ENCODE data around the gene LRRC8E.
"Not testable (repeated sequence)": the region's sequence is repeated elsewhere in the genome, so short reads cannot be mapped to it uniquely, and the experiment has no call there.

The LRRC8E gene

DNA sequence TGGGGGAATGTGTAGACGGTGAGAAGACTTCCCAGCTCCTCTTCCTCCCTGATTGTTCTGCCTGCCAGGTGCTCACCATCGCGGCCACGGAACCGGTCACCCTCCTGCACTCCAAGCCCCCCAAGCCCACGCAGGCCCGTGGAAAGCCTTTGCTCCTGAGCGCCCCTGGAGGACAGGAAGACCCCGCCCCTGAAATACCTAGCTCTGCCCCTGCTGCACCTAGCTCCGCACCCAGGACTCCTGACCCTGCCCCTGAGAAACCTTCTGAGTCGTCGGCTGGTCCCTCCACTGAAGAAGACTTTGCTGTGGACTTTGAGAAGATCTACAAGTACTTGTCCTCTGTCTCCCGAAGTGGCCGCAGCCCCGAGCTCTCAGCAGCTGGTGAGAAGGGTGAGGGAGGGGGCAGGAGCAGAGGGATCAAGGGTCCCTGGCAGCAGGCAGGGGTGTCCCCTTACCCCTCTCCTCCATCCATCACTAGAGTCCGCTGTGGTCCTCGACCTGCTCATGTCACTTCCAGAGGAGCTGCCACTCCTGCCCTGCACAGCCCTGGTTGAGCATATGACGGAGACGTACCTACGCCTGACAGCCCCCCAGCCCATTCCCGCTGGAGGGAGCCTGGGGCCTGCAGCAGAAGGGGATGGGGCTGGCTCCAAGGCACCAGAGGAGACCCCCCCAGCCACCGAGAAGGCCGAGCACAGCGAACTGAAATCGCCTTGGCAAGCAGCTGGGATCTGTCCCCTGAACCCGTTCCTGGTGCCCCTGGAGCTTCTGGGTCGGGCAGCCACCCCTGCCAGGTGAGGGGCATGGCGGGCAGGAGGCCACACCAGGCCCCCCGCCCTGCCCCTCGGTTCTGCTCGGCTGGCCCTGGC lies 33.9 kb downstream of the LRRC8E start:
- no peak for FAIRE-seq

DNA sequence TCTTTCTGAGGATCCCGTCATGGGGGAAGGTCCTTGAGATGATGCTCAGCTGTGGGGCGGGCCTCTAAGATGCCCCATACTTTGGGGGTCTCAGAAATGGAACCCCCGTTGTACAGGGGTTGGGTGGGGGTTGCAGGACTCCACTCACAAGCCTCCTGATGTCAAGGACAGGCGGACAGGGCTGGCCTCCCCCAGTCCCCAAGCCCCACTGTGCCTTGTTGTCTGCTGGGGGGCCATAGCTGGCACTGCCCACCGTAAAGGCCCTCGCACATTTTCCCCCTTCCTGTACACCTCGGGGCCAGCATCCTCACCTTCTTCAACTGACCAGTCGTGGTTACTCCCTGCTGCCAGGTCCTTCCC lies 34.5 kb downstream of the LRRC8E start:
- no peak for FAIRE-seq

- no peak for FAIRE-seq
Measured at GRCh38 chr19:7923295-7924191, 35.2 kb downstream of the LRRC8E start.

GRCh38 chr19:7924241-7924640 lies 35.9 kb downstream of the LRRC8E start:
- FAIRE-seq = no peak

GRCh38 chr19:7924651-7925170 lies 36.4 kb downstream of the LRRC8E start:
- no peak for FAIRE-seq

DNA sequence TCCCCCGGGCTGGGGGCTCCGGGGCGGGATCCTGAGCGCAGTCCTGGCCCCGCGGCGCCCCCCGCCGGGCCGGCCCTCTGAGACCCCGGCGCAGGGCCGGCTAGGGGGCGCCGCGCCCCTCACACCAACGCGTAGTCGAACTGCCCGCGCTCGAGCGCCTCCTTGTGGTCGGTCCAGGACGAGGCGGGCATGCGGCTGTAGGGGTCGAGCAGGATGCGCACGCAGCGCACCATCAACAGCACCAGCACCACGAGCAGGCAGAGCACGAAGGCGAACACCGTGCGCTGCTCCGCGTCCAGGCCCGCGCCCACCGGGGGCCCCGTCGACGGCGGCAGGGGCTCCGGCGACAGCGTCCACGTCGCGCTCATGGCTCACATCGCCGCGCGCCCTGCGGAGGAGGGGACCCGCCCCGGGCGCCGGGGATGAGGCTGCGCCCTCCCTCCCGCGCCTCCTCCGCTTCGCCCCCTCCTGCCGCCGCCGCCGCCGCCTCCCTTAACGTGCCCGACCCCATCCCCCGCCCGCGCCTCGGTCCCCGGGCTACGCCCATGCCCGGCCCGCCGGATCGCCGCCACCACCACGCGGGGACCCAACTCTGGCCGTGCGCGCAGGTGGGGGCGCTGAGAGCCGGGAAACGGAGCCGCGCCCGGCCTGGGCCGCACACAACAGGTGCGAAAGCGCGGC lies 37.0 kb downstream of the LRRC8E start:
- FAIRE-seq = no peak

DNA sequence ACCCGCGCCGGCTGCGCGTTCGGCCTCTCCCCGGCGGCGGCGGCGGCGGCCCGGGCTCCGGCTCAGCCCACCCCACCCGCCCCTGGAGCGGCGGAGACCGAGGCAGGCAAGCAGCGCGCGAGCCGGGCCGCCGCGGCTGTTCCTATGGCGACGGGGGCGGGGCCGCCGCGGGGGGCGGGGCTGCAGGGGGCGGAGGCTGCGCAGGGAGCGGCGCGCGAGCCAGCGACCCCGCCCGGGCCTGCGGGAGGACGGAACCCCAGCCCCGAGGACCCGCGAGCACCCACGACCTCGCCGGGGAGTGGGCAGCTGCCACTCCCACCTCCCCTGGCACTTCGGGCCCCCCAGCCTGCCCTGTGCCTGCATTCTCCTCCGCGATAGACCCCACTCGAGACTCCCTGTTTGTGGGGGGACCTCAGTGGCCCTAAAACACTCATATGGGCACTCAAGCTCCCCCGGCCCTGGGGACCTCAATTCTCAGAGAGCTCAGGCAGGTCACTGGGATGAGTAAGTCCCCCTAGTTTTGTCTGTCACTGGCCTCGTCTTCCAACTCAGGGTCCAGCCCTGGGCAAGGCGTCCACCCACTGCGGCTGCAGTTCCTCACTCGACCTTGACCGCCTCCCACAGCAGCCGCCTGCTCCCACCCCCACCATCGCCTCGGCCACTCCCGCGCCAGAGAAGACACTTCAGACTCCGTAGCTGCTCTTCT lies 37.9 kb downstream of the LRRC8E start, which contains the start of gene CTXN1:
TSS of gene CTXN1 (minus strand) at position 115 of the 706 bp plus-strand sequence. CDS start 597 bp downstream, outside the sequence.
- FAIRE-seq = no peak

DNA sequence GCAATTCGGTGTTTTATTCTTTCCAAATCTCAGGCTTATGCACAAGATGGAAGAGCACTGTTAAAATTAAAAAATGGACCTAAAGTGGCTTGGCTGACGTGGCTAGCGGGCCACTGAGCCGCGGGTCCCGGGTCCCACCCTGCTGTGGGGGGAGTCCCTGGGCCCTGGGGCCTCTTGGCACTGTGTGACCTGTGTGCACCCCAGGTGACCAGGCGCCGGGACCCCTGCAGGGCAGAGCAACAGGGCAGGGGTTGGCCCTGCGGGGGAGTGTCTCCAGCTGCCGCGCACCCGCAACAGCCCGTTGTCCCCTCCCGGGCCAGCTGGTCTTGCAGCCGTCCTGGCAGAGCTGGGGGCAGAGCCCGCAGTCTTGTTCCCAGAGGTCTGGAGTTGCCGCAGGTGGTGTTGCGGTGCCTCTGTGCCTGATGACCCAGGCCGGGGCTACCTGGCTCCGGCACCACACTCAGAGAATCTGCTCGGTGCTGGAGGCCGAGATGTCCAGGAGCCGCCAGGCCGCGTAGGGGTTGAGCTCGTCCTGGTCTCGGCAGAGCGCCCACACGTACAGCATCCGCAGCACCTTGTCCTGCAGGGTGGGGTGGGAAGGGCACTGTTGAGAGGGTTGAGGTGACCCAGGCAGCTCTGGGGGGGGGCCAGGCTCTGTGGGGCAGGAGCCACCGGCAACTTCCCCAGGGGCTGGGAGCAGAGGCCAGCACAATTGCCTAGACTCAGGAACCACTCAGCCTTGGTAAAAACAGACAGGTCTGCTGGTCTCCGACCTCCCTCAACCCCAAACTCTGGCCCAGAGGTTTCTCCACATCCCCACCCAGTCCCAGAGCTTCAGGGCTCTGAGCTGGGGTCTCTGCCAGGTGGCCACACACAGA lies 38.7 kb downstream of the LRRC8E start:
- FAIRE-seq = no peak

DNA sequence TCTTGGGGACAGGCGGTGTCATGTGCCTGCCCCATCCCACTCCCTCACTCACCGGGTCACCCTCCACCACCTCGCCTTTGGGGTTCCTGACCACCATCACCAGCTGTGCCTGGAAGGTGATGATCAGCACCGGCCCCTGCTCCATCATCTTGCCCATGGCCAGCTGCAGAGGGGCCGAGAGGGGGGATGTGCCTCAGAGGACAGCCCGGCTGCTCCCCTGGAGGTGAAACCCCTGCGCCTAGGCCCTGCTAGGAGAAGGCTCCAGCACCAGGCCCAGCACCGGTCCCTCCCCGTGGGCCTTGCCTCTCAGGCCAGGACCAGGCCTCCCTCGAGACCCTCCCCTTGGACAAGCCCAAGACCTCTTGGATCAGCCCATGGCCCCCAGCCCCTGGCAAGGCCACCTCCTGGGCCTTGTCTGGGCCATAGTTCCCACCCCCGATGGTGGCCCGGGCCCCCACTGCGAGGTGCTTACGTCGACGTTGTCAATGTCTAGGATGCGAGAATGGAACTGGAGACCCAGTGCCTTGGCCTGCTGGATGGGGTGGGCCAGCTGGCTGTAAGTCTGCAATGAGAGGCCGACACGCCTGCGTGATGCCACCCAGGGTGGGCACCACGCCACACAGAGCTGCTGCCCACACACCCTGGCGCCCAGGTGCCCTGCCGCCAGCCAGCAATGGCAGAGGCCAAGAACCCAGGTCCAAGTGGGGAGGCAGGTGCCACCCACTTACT lies 39.5 kb downstream of the LRRC8E start:
- no peak for FAIRE-seq

DNA sequence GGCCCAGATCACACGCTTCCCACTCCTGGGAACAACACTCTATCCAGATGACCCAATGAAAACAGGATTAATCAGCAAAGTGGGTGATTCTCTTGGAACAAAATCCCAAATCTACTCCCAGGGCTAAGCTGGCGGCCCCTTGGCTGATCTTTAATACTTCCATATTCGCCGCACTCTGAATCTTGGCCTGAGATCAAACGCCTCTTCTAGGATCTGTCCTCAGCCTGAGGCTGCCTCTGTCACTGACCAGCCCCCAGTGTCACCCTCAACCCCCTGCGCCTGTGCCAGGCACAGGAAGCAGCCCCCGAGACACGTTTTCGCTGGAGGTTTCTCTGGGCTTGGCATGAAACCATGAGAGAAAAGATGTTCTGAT lies 40.0 kb downstream of the LRRC8E start:
- no peak for FAIRE-seq

DNA sequence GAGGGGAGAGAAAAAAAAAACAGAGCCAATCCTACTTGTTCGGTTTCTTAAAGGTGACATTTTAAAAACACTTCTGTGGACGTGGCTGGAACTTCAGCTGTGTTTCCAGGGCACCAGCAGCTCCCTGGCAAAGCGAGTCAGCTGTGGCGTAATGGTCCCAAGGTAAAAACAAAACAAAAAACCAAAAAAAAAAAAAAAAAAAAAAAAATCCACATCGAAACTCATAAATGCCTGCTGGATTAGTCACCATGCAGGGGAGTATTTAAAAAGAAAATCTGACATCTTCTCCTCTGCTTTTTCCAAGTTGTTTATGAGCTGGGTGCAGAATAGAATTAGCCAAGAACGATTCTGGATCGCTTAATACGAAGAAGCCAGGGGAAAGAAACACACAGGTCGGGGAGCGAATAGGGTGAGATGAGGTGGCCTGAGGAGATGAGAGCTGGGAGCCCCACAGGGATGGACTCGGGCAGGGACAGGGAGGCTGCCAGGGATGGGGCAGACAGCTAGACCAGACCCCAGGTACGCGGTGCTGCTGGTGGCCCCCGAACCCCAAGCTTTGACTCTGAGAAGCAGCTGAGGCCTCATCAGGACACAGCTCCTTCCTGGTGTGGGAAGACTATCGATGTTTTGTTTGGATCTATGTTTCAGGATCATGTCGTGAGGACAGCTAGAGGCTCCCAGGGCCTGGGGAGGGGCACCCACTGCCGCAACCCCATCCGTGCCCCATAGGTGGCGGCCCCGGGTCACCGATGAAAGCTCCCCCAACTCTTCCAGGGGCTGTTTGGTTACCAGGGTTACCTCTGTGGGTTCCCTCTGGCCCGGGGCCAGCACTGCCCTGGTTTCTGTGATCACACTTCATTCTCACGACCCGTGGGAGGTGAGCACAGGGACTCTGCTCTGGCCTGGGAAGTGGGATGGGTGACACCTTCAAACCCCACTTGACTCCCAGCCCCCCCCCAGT lies 40.7 kb downstream of the LRRC8E start:
- FAIRE-seq = no peak

GRCh38 chr19:7930030-7930429 lies 41.7 kb downstream of the LRRC8E start:
- FAIRE-seq = not testable (repeated sequence)

DNA sequence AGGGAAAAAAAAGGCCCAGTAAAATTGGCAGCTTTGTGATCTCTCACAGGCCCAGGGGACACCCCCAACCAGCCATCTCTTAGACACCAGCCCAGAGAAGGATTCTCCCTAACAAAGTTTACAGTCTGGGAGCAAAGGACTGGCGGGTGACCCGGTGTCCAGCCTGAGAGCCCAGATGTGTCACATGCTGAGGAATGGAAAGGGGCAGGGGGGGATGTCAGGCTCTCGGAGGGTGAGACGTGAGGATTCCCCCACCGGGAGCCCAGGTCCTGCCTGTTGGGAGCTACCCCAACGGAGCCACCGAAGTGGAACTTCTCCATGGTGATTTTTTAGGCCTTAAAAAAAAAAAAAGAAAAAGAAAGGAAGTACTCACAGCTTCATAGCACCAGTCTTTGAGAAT lies 42.5 kb downstream of the LRRC8E start:
- no peak for FAIRE-seq

- no peak for FAIRE-seq
Measured at GRCh38 chr19:7931221-7932061, 43.1 kb downstream of the LRRC8E start.

DNA sequence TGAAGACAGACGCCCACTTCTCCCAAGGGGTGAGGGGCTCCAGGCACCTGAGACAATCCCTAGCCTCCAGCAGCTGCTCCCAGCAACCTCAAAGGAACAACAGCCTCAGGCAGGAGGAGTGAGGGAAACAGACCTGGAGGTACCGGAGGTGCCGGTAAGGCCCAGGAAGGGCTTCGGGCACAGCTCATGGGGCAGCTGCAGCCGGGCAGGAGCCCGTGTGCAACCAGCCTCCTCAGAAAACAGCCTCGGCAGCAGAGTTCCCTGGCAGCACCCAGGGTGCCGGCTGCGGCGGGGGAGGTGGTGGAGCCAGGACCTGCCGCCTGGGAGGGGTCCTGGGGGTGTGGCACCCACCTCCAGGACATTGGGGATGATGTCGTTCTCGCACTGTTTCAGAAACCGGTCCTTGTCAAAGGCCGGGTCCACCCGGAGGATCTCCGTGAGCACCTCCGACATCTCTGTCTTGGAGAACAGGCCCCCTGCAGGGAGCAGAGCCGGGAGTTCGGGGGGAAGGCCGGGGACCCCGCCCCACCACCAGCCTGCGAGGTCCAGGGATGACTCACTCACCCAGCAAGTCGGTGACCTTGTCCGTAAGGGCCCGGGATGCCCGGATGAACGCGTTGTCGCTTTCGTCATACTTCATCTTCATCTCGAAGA lies 44.1 kb downstream of the LRRC8E start:
- no peak for FAIRE-seq

DNA sequence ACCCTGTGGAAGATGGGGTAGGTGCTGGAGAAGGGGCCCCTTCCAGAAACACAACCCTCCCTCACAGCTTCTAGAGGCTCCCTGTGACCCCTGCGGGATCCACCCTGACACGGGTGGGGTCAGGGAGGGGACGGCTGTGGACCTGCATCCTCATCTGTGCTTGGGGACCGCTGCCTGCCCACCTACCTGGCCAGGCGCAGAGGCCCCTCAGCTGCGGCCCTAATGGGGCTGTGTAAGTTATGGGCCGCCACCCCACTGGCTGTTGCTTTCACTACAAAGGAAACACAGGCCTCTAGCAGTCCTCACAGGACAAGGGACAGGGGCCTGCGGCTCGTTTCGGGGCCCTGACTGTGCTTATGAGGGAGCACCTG lies 44.6 kb downstream of the LRRC8E start:
- FAIRE-seq = no peak

DNA sequence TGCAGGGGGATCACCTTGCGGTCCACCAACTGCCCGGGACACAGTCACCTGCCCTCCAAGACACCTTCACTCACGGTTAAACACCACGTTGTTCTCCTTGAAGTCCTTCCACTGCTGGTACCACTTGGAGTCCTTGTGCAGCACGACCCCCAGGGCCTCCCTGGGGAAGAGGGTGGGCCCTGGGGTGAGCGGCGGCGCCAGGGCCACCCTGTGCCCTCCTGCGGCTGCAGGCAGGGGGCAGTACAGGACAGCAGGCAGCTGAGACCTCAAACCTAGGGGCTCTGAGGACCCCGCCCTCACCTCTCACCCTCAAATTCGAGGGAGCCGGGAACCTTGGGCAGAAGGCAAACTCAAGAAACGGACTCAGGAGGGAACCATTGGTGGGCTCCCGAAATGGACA lies 45.1 kb downstream of the LRRC8E start:
- FAIRE-seq = no peak

All from islet of Langerhans (tissue), 1 donor.